Anterior cingulate cortex (tissue), 58 donors: ENCODE results near the gene DEFB132.
"Not testable (repeated sequence)": the region's sequence is repeated elsewhere in the genome, so short reads cannot be mapped to it uniquely, and the experiment has no call there.

Source experiments
- DNase-seq, 58 donors: peaks; one replicate each; lab custom pipeline; 2025; lab: John Stamatoyannopoulos, UW

DEFB132 gene

DNA sequence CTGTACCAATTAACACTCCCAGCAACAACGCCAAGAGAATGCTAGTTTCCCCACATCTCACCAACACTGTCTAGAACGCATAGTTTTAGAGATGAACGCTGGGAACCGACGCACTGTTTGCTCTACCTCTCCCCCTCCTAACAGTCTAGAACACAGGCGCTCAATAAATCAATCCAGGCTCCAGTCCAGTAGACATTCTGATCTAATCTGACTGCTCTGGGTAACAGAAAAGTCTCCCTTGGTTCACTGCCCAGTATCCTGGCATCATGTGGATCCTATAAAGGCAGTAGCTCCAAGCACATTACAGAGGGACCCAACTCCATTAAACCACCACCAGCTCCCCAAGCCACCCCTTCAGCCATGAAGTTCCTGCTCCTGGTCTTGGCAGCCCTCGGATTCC is at the start of gene DEFB132:
DEFB132 (plus strand) TSS at position 306 of the 400 bp plus-strand sequence; CDS start at position 361, 55 bp downstream.
- no peak for DNase-seq

DNA sequence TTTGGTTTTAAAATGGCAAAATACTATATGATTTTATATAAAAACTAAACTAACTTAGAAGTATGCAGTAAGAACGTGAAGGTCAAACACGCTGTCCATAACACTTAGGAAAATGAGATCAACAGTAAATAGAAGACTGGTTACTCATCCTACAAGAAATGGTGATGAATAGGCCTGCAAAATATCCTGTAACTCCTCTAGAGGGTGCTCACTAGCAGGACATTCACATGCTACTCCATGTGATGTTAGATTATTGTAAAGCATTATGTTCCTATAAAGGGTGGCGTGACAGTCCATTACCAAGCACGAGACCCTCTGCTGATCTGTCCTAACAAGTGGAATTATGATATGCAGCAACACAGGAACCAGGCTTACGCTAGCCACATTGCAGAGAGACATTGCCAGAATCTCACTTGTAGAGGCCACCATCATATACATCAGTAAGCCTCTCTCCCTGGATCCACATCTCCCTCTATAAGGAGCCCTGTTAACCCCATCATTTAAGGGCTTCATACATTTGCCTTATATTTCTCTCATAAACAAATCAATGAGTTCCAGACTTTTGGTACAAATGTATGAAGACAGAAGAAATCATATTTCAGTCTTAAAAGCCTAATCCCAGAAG is 48.5 kb upstream of the DEFB132 start:
- DNase-seq = peak in 2 of 58 donors; percentile 4

DNA sequence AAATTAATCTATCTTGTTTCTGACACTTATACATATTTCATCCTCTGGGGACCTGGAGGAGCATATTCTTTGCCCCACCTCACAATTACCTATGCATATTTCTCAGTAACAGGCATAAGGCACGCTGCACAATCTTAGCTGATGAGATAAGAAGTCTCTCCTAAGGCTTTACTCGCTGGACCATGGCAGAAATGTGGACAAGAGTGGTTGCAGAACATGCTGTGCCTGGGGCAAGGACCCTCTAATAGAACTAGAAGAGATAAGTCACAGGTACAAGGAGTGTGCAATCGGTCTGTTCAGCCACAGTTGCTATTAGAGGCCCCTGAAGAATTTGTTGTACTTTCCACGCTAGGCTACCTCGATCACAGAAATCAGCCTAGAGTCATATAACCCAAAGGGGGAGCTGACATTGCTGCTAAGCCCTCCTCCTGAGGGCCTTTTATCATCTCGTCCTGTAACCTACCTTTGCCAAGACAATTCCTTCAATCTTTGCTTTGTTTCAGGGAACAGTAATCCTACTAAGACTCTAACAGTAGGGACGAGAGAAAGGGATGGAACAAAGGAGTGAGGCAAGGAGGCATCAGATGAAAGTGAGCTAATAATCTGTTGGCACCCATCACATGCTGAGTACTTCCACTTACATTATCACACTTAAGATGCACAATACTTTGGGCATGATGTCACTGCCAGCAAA is 46.6 kb upstream of the DEFB132 start:
- no peak for DNase-seq

DNA sequence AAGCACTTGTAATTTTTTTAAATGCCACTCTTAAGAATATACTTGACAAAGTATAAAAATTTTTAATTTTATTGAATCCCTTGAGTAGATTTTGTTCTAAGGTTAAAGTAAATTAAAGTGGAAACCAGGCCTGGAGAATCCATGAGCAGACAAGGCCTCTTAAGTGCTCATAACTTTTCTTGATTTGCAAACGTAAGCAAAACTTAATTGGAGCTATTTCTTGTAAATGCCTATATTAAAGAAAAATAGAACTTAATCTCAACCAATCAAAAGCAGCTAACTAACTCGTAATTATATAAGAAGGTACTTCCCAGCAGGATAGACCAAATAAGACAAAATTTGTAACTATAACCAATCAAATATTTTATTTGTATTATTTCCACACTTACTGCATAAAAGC is 43.1 kb upstream of the DEFB132 start:
- no peak for DNase-seq

GRCh38 chr20:215796-216195 is 41.7 kb upstream of the DEFB132 start:
- DNase-seq = no peak

DNA sequence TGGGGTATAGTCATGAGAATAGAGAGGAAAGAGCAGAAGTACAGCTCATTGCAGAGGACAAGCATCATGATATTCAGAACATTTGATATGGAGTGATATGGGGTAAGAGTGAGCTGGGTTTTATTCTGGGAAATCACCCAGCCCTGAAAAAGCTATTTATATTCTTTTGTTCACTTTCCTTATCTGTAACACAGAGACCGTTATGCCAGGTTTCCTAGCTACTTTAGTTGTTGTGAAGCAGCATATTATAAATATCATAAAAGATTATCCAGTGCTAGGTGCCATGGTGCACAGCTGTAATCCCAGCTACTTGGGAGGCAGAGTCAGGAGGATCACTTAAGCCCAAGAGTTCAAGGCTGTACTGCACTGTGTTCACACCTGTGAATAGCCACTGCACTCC is 40.3 kb upstream of the DEFB132 start:
- no peak for DNase-seq

- DNase-seq = no peak
These were observed 38.0 kb upstream of the DEFB132 start for GRCh38 chr20:219290-220115.

- no peak for DNase-seq
These were observed 36.2 kb upstream of the DEFB132 start for GRCh38 chr20:221258-221830.

GRCh38 chr20:225879-226278 is 31.6 kb upstream of the DEFB132 start:
- not testable (repeated sequence) for DNase-seq

DNA sequence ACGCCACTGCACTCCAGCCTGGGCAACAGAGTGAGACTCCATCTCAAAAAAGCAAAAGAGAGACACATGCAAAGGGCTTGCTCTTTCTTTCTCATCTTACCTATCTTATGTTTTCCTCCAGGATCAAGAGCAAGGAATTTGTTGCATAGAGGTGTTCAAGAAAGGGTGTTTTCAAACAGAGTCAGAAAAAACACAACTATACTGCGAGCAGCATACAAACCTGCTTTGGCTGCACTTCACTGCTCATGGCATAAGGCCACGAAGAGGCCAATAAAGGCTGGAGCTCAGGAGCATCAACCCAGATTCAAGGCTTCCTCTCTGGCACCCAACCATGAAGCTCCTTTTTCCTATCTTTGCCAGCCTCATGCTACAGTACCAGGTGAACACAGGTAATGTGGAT is 30.6 kb upstream of the DEFB132 start, which contains the start of gene DEFB129:
DEFB129 (plus strand) TSS at position 301 of the 400 bp plus-strand sequence; CDS start at position 332, 31 bp downstream.
- no peak for DNase-seq

DNA sequence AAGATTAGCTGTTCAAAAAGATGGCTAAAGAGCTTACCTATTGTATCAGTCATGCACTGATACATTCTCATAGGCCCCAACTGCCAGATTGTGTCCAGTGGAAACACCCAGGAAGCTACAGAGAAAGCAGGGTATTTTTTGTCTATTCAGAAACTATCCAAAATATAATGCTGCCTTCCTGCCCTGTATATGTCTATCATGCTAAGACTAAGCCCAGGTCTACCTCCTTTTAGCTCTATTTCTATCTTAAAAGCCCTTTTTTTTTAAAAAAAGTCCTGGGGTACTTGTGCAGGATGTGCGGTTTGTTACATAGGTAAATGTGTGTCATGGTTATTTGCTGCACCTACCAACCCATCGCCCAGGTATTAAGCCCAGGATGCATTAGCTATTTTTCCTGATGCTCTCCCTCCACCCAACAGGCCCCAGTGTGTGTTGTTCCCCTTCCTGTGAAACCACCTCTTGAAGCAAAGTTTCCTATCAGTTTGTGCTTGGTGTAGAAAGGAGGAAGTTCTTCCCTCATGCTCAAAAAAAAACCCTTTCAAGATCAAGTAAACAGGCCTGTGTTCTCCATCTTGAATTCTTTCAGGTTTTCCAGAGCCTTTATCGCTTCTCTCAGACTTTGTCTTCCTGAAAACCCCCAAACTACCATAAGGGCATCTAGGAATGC is 30.0 kb upstream of the DEFB132 start:
- DNase-seq = no peak

- DNase-seq = peak in 5 of 58 donors; percentile 1 to 4 (median 2)
These were observed 21.6 kb upstream of the DEFB132 start for GRCh38 chr20:235891-236290.

- DNase-seq = peak in 9 of 58 donors; percentile 0 to 10 (median 6)
These were observed 20.0 kb upstream of the DEFB132 start for GRCh38 chr20:237489-237888.

DNA sequence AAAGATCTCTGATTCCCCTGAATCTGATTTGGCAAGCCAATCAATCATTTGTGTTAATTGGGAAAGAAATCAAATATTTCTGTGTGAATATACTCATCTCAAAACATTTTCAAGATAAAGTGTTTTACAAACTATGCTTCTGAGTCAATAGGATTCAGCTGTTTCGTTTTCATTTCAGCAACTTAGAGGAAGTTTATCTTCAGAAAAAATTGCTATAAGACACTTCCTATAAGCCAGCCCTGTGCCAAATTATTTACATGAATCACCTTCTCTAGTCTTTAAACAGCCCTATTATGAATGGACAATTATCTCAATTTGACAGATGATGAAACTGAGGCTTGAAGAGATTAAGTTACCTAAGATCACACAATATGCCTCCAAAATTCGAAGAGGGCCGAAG is 19.6 kb upstream of the DEFB132 start:
- no peak for DNase-seq

GRCh38 chr20:242905-243304 is 14.6 kb upstream of the DEFB132 start:
- no peak for DNase-seq

DNA sequence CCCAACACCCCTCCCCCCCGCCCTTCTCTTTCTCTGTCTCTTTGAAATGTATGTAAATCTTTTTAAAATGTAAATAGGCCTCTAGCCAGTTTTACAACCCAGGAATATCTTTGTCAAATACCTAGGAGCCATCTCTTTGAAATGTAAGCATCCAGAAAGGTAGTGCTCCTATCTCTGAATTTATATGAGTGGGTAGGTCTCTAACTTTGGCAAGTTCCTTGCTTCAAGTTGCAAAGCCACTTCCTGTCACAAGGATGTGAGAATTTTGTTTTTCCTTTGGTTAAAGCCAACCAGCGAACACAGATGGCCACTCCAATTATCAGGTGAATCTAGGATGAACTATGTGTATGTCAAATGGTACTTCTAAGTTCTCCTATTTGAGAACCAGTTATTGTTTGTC is 6.2 kb upstream of the DEFB132 start:
- DNase-seq = no peak

DNA sequence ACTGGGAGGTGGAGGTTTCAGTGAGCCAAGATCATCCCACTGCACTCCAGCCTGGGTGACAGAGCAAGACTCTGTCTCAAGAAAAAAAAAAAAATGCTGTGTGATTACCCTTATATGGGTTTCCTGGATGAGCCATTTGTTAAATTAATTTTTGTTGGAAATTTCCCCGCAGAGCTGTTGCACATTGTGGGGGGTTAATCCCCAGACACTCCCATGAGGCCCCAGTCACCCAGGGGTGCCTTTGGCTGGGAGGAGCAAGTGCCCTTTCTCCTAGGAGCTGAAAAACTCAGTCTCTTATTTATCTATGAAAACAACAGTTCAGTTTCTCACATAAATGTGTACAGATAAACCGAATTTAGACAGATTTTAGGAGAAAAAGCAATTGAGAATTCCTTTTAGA is 4.7 kb upstream of the DEFB132 start:
- no peak for DNase-seq

DNA sequence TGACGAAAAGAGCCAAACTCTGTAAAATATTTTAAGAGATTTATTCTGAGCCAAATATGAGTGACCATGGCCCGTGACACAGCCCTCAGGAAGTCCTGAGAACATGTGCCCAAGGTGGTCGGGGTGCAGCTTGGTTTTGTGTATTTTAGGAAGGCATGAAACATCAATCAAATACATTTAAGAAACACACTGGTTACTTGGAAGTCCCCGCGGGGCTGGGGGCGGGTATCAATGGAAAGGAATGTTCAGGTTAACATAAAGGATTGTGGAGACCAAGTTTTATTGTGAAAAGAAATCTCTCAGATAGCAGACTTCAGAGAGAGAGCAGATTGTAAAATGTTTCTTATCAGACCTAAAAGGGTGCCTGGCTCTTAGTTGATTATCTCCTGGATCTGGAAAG is 4.1 kb upstream of the DEFB132 start:
- not testable (repeated sequence) for DNase-seq

DNA sequence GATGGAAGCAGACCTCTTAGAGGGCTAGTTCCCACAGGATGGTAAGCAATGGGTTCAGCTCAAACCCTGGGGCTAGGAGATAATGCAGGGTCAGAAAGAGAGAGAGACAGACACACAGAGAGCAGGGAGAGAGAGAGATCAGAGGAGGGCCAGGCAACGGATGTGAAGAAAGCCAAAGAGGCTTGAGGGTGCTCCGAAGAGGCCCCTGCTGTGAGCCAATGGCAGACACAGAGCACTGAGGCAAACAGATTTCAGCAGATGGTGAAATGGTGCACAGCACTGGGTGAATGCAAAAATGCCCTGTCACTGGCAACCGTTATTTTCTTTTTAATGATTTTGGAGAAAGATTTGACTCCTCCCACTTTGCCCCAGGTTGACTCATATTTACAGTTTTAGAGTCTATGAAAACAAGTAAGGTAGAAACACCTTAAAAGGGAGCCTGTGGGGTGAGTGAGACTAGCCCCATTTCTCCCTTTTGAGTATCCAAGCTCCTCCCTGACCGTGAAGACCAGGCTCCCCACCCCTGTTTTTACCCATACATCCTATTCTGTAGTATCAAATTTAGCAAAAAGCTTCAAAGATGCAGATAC is 840 bp downstream of the DEFB132 start:
- no peak for DNase-seq

GRCh38 chr20:258963-259362 is 1.4 kb downstream of the DEFB132 start:
- no peak for DNase-seq
